GM19023 (cell line): ENCODE results near the gene TMEM25.
"Not testable (repeated sequence)": the region's sequence is repeated elsewhere in the genome, so short reads cannot be mapped to it uniquely, and the experiment has no call there.

Experiments used
- ATAC-seq: cut with Tn5 transposase; IDR thresholded peaks from one replicate; pipeline ENCODE4 v1.9.1; 2021; ENCODE audit warnings: mild to moderate bottlenecking, moderate library complexity; ENCODE audit not compliant: unreplicated experiment

Gene TMEM25

GRCh38 chr11:118574636-118575035, 43.6 kb downstream of the TMEM25 start:
- ATAC-seq: no peak

- ATAC-seq: not testable (repeated sequence)
Measured at GRCh38 chr11:118577995-118578394, 47.0 kb downstream of the TMEM25 start.

- ATAC-seq: no peak
Measured at GRCh38 chr11:118581057-118581456, 50.1 kb downstream of the TMEM25 start.
